K562 (cell line): ENCODE measurements around the gene CLDN5.

Source experiments
- GATAD2A ChIP-seq: fragments of 450-650 bp; IDR thresholded peaks from 2 replicates; pipeline ENCODE4 v1.6.1; 2017
- STAG1 ChIP-seq: sonication (generic); formaldehyde crosslinking; IDR thresholded peaks from 2 replicates; pipeline ENCODE4 v1.5.0; 2020; ENCODE audit warnings: missing genetic modification reagents, borderline replicate concordance

GRCh38 chr22:19509923-19510322 lies 14.3 kb downstream of the CLDN5 start:
- TF ChIP-seq STAG1 (CRISPR knock-in tag): no peak
- TF ChIP-seq GATAD2A: no peak
